SK-N-SH treated with all-trans-retinoic acid at 6 μM for 48 hours (cell line): ENCODE data around the gene CD55.

Experiments used
- ARNTL ChIP-seq: fragments of 450-650 bp; formaldehyde crosslinking; IDR thresholded peaks from 2 replicates; pipeline ENCODE4 v1.5.0; 2020; ENCODE audit warnings: low read depth, mild to moderate bottlenecking, moderate library complexity, borderline replicate concordance
- BACH2 ChIP-seq: fragments of 250-450 bp; sonication (Bioruptor Pico); IDR thresholded peaks from 2 replicates; pipeline ENCODE4 v1.9.0; 2021; ENCODE audit warnings: mild to moderate bottlenecking, borderline replicate concordance
- GLIS3 ChIP-seq: fragments of 250-450 bp; sonication (Bioruptor Pico); IDR thresholded peaks from 2 replicates; pipeline ENCODE4 v1.5.0; 2020; ENCODE audit warnings: mild to moderate bottlenecking, moderate library complexity
- RARB ChIP-seq: fragments of 250-450 bp; sonication (Bioruptor Pico); IDR thresholded peaks from 2 replicates; pipeline ENCODE4 v1.8.0; 2021; ENCODE audit warnings: mild to moderate bottlenecking, moderate library complexity
- TOX ChIP-seq: fragments of 250-450 bp; sonication (Bioruptor Pico); IDR thresholded peaks from 2 replicates; pipeline ENCODE4 v1.8.0; 2021; ENCODE audit warnings: mild to moderate bottlenecking, moderate library complexity, borderline replicate concordance
- ZC3H10 ChIP-seq: fragments of 250-450 bp; sonication (Bioruptor Pico); IDR thresholded peaks from 2 replicates; pipeline ENCODE4 v1.5.1; 2021; ENCODE audit warnings: mild to moderate bottlenecking, moderate library complexity
- ZNF565 ChIP-seq: fragments of 450-650 bp; formaldehyde crosslinking; conservative IDR thresholded peaks from 2 replicates; pipeline ENCODE4 v1.5.0; 2020; ENCODE audit warnings: low read depth, mild to moderate bottlenecking, moderate library complexity
- ZNF70 ChIP-seq: fragments of 450-650 bp; formaldehyde crosslinking; IDR thresholded peaks from 2 replicates; pipeline ENCODE4 v1.5.0; 2020; ENCODE audit warnings: mild to moderate bottlenecking, moderate library complexity
- ZNF8 ChIP-seq: fragments of 450-650 bp; formaldehyde crosslinking; IDR thresholded peaks from 2 replicates; pipeline ENCODE4 v1.5.0; 2020; ENCODE audit warnings: mild to moderate bottlenecking, moderate library complexity
- TF ChIP-seq, protein P1 (sequence below): fragments of 250-450 bp; sonication (Bioruptor Pico); IDR thresholded peaks from 2 replicates; pipeline ENCODE4 v1.8.0; 2020; ENCODE audit warnings: mild to moderate bottlenecking, moderate library complexity, borderline replicate concordance
- TF ChIP-seq, protein P2 (sequence below): fragments of 250-450 bp; sonication (Bioruptor Pico); IDR thresholded peaks from 2 replicates; pipeline ENCODE4 v1.5.0; 2020; ENCODE audit warnings: mild to moderate bottlenecking, moderate library complexity

GRCh38 chr1:207349979-207350378 is 28.5 kb downstream of the CD55 start:
- TF ChIP-seq GLIS3 (CRISPR knock-in tag) = no peak
- TF ChIP-seq ZNF70 (CRISPR knock-in tag) = no peak
- no peak for TF ChIP-seq ZNF8 (CRISPR knock-in tag)
- no peak for TF ChIP-seq ZNF565 (CRISPR knock-in tag)
- TF ChIP-seq ARNTL (CRISPR knock-in tag) = no peak
- TF ChIP-seq, protein P1, sequence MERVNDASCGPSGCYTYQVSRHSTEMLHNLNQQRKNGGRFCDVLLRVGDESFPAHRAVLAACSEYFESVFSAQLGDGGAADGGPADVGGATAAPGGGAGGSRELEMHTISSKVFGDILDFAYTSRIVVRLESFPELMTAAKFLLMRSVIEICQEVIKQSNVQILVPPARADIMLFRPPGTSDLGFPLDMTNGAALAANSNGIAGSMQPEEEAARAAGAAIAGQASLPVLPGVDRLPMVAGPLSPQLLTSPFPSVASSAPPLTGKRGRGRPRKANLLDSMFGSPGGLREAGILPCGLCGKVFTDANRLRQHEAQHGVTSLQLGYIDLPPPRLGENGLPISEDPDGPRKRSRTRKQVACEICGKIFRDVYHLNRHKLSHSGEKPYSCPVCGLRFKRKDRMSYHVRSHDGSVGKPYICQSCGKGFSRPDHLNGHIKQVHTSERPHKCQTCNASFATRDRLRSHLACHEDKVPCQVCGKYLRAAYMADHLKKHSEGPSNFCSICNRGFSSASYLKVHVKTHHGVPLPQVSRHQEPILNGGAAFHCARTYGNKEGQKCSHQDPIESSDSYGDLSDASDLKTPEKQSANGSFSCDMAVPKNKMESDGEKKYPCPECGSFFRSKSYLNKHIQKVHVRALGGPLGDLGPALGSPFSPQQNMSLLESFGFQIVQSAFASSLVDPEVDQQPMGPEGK (CRISPR knock-in tag) = no peak
- TF ChIP-seq BACH2 = no peak
- TF ChIP-seq, protein P2, sequence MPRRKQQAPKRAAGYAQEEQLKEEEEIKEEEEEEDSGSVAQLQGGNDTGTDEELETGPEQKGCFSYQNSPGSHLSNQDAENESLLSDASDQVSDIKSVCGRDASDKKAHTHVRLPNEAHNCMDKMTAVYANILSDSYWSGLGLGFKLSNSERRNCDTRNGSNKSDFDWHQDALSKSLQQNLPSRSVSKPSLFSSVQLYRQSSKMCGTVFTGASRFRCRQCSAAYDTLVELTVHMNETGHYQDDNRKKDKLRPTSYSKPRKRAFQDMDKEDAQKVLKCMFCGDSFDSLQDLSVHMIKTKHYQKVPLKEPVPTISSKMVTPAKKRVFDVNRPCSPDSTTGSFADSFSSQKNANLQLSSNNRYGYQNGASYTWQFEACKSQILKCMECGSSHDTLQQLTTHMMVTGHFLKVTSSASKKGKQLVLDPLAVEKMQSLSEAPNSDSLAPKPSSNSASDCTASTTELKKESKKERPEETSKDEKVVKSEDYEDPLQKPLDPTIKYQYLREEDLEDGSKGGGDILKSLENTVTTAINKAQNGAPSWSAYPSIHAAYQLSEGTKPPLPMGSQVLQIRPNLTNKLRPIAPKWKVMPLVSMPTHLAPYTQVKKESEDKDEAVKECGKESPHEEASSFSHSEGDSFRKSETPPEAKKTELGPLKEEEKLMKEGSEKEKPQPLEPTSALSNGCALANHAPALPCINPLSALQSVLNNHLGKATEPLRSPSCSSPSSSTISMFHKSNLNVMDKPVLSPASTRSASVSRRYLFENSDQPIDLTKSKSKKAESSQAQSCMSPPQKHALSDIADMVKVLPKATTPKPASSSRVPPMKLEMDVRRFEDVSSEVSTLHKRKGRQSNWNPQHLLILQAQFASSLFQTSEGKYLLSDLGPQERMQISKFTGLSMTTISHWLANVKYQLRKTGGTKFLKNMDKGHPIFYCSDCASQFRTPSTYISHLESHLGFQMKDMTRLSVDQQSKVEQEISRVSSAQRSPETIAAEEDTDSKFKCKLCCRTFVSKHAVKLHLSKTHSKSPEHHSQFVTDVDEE (CRISPR knock-in tag) = no peak
- no peak for TF ChIP-seq ZC3H10
- no peak for TF ChIP-seq TOX
- no peak for TF ChIP-seq RARB (CRISPR knock-in tag)
